Fibroblast of lung (primary cell): ENCODE data around the gene CERS4.

Source experiments
- CTCF ChIP-seq, 2 donors: IDR thresholded peaks in 1 of 2; conservative IDR thresholded peaks in 1 of 2; 1 replicate in 1 of 2; 2 replicates in 1 of 2; pipeline ENCODE4 v1.5.1; 2011 to 2012; ENCODE audit warnings: low read length in 2 of 2, control low read depth in 1 of 2, inconsistent platforms in 1 of 2, low read depth in 1 of 2, mild to moderate bottlenecking in 1 of 2
- EZH2 ChIP-seq: IDR thresholded peaks from 2 replicates; pipeline ENCODE4 v1.5.1; 2012; ENCODE audit warnings: low read length, control low read depth, mild to moderate bottlenecking; ENCODE audit errors: missing control alignments

GRCh38 chr19:8243146-8243545 is 34.0 kb downstream of the CERS4 start:
- TF ChIP-seq CTCF (conservative IDR thresholded peaks at IDR 0.05 in 1 of 2, IDR thresholded peaks at IDR 0.05 in 1 of 2; ENCODE audit: low read depth in 1 of 2, low read length in 2 of 2) (no peak), EZH2 (no peak)
